H1 (cell line): ENCODE results near the gene WFDC5. TPM values are rescaled to one million over a fixed set of nuclear protein-coding genes. Genes with fewer than 3 reads are reported as not detected.

ENCODE experiments used
- CTCF ChIA-PET: fragments of 300-600 bp; sonication (Branson Sonifier 250); formaldehyde crosslinking; loops from one replicate; lab custom pipeline; 2021; ENCODE audit not compliant: partially characterized antibody; lab: Charles Lee
- POLR2A ChIA-PET: fragments of 300-600 bp; sonication (Branson Sonifier 250); formaldehyde crosslinking; loops from one replicate; lab custom pipeline; 2021; ENCODE audit warnings: inconsistent platforms; ENCODE audit not compliant: partially characterized antibody; lab: Charles Lee
- DNase-seq, 2 experiments: peaks; one replicate each; pipeline versions ENCODE4 v3.0.0 to v3.0.0-alpha.2; 2010 to 2022; ENCODE audit warnings: low spot score in 2 of 2, low read depth in 1 of 2, mixed read lengths in 1 of 2
- FAIRE-seq: peaks from 2 replicates; lab custom pipeline; 2011; peaks lifted over from hg19 to GRCh38; lab: Jason Lieb, UNC
- H2AFZ ChIP-seq: 2 replicates; pipeline ENCODE4 v1.8.1; 2012; ENCODE audit warnings: low read length, inconsistent platforms
- H2AK5ac ChIP-seq: 2 replicates; pipeline ENCODE4 v1.6.1; 2013; ENCODE audit warnings: low read depth, low read length
- H2BK120ac ChIP-seq: replicated peaks from 2 replicates; pipeline ENCODE3; 2013; ENCODE audit warnings: low read depth, low read length, inconsistent platforms
- H2BK12ac ChIP-seq: 2 replicates; pipeline ENCODE4 v1.6.1; 2013; ENCODE audit warnings: low read depth, low read length
- H2BK15ac ChIP-seq: 2 replicates; pipeline ENCODE4 v1.6.1; 2013; ENCODE audit warnings: low read length
- H2BK20ac ChIP-seq: 2 replicates; pipeline ENCODE4 v1.6.1; 2013; ENCODE audit warnings: low read length
- H2BK5ac ChIP-seq: 2 replicates; pipeline ENCODE4 v1.6.1; 2013; ENCODE audit warnings: low read depth, low read length
- H3K14ac ChIP-seq: 2 replicates; pipeline ENCODE4 v1.6.1; 2013; ENCODE audit warnings: inconsistent platforms; ENCODE audit not compliant: insufficient read length
- H3K18ac ChIP-seq: 2 replicates; pipeline ENCODE4 v1.6.1; 2013; ENCODE audit warnings: low read length; ENCODE audit errors: extremely low read depth
- H3K23ac ChIP-seq: 2 replicates; pipeline ENCODE4 v1.6.1; 2013; ENCODE audit warnings: inconsistent platforms; ENCODE audit not compliant: insufficient read length
- H3K23me2 ChIP-seq: 2 replicates; pipeline ENCODE4 v1.6.1; 2013; ENCODE audit warnings: low read depth, low read length
- H3K27ac ChIP-seq: 2 replicates; pipeline ENCODE4 v1.6.1; 2011; ENCODE audit warnings: low read depth, low read length, inconsistent platforms
- H3K27me3 ChIP-seq, 4 experiments: replicated peaks in 1 of 4; 1 replicate in 1 of 4; 2 replicates in 3 of 4; pipeline versions ENCODE4 v1.6.1 to v1.8.1; 2011 to 2013; ENCODE audit warnings: low read length in 3 of 4, mild to moderate bottlenecking in 3 of 4, inconsistent platforms in 2 of 4, mixed read lengths in 2 of 4, moderate library complexity in 1 of 4; ENCODE audit not compliant: control insufficient read depth in 3 of 4, insufficient read depth in 3 of 4; ENCODE audit errors: extremely low read depth in 1 of 4
- H3K36me3 ChIP-seq, 4 experiments: 2 replicates each; pipeline versions ENCODE4 v1.6.1 to v1.8.1; 2011 to 2013; ENCODE audit warnings: mild to moderate bottlenecking in 4 of 4, low read length in 3 of 4, moderate library complexity in 2 of 4, control low read depth in 1 of 4, inconsistent platforms in 1 of 4; ENCODE audit not compliant: insufficient read depth in 4 of 4, control insufficient read depth in 2 of 4
- H3K4ac ChIP-seq: replicated peaks from 2 replicates; pipeline ENCODE3; 2013; ENCODE audit warnings: low read length, low read depth, mixed read lengths, inconsistent platforms; ENCODE audit not compliant: insufficient read length
- H3K4me1 ChIP-seq, 4 experiments: replicated peaks in 1 of 4; 1 replicate in 1 of 4; 2 replicates in 3 of 4; pipeline versions ENCODE4 v1.6.1 to v1.8.1; 2011 to 2013; ENCODE audit warnings: low read length in 3 of 4, inconsistent platforms in 2 of 4, mixed read lengths in 1 of 4; ENCODE audit not compliant: insufficient read depth in 4 of 4, control insufficient read depth in 3 of 4
- H3K4me2 ChIP-seq, 2 experiments: 2 replicates each; pipeline versions ENCODE4 v1.6.1 to v1.8.1; 2011 to 2013; ENCODE audit warnings: low read depth in 2 of 2, low read length in 2 of 2, control low read depth in 1 of 2, inconsistent platforms in 1 of 2, mild to moderate bottlenecking in 1 of 2; ENCODE audit not compliant: insufficient read depth in 1 of 2
- H3K4me3 ChIP-seq, 4 experiments: fragments of 200-600, 300-600 bp in 1 of 4; sonication (generic), shearing (Covaris generic), sonication (Bioruptor Twin) in 1 of 4; 2 replicates each; pipeline versions ENCODE4 v1.5.1 to v1.8.1; 2011 to 2016; ENCODE audit warnings: low read length in 4 of 4, low read depth in 3 of 4, control low read depth in 2 of 4, inconsistent platforms in 2 of 4, mild to moderate bottlenecking in 2 of 4, mixed read lengths in 1 of 4, moderate library complexity in 1 of 4; ENCODE audit not compliant: insufficient read depth in 2 of 4; ENCODE audit errors: extremely low read depth in 1 of 4
- H3K56ac ChIP-seq: replicated peaks from 2 replicates; pipeline ENCODE3; 2013; ENCODE audit warnings: low read depth, mild to moderate bottlenecking, mixed read lengths, low read length, inconsistent platforms; ENCODE audit not compliant: insufficient read length
- H3K79me1 ChIP-seq: 2 replicates; pipeline ENCODE4 v1.6.1; 2013; ENCODE audit warnings: low read depth, low read length, control low read depth
- H3K79me2 ChIP-seq, 2 experiments: 2 replicates each; pipeline versions ENCODE4 v1.6.1 to v1.8.1; 2012 to 2013; ENCODE audit warnings: low read length in 2 of 2, mild to moderate bottlenecking in 2 of 2, inconsistent platforms in 1 of 2; ENCODE audit not compliant: insufficient read depth in 2 of 2, control insufficient read depth in 1 of 2
- H3K9ac ChIP-seq, 4 experiments: replicated peaks in 1 of 4; 1 replicate in 1 of 4; 2 replicates in 3 of 4; pipeline versions ENCODE4 v1.6.1 to v1.8.1; 2011 to 2013; ENCODE audit warnings: low read depth in 3 of 4, low read length in 3 of 4, control low read depth in 2 of 4, mild to moderate bottlenecking in 2 of 4, moderate library complexity in 2 of 4, inconsistent platforms in 1 of 4; ENCODE audit errors: extremely low read depth in 1 of 4
- H3K9me3 ChIP-seq, 2 experiments: 2 replicates each; pipeline versions ENCODE4 v1.6.1 to v1.8.1; 2012 to 2013; ENCODE audit warnings: mild to moderate bottlenecking in 2 of 2, moderate library complexity in 2 of 2, control low read depth in 1 of 2, inconsistent platforms in 1 of 2, low read depth in 1 of 2, low read length in 1 of 2, mixed read lengths in 1 of 2; ENCODE audit not compliant: insufficient read depth in 2 of 2
- H4K20me1 ChIP-seq, 2 experiments: replicated peaks in 1 of 2; 2 replicates each; pipeline versions ENCODE3 to v1.8.1; 2011 to 2013; ENCODE audit warnings: inconsistent platforms in 2 of 2, low read length in 2 of 2, mild to moderate bottlenecking in 1 of 2; ENCODE audit not compliant: insufficient read depth in 2 of 2, control insufficient read depth in 1 of 2
- H4K5ac ChIP-seq: 2 replicates; pipeline ENCODE4 v1.6.1; 2013; ENCODE audit warnings: low read length, low read depth, mixed read lengths, inconsistent platforms; ENCODE audit not compliant: insufficient read length
- H4K8ac ChIP-seq: 2 replicates; pipeline ENCODE4 v1.8.0; 2013; ENCODE audit warnings: mild to moderate bottlenecking, moderate library complexity, low read length, inconsistent platforms; ENCODE audit not compliant: insufficient read depth; ENCODE audit errors: extremely low read depth
- H4K91ac ChIP-seq: replicated peaks from 2 replicates; pipeline ENCODE3; 2013; ENCODE audit warnings: low read length, mixed read lengths, inconsistent platforms; ENCODE audit not compliant: insufficient read length
- ASH2L ChIP-seq: fragments of 200-600, 300-600 bp; sonication (generic); IDR thresholded peaks from one replicate; pipeline ENCODE4 v1.7.1; 2017; ENCODE audit warnings: low read length
- BCL11A ChIP-seq, 2 experiments: IDR thresholded peaks; one replicate each; pipeline ENCODE4 v1.6.1; 2011; ENCODE audit warnings: low read depth in 2 of 2, low read length in 2 of 2, mild to moderate bottlenecking in 2 of 2
- CREB1 ChIP-seq: IDR thresholded peaks from 2 replicates; pipeline ENCODE4 v1.6.1; 2012; ENCODE audit warnings: inconsistent platforms
- E2F6 ChIP-seq: IDR thresholded peaks from 2 replicates; pipeline ENCODE4 v1.6.1; 2012; ENCODE audit warnings: inconsistent platforms
- EZH2 ChIP-seq: fragments of 200-600 bp; sonication (generic); IDR thresholded peaks from 2 replicates; pipeline ENCODE4 v1.7.1; 2012; ENCODE audit warnings: low read depth, mild to moderate bottlenecking, moderate library complexity, low read length, inconsistent platforms; ENCODE audit not compliant: severe bottlenecking
- HDAC2 ChIP-seq, 2 experiments: fragments of 300-600 bp in 1 of 2; sonication (generic) in 1 of 2; IDR thresholded peaks; 2 replicates each; pipeline ENCODE4 v1.6.1; 2011 to 2012; ENCODE audit warnings: low read depth in 2 of 2, low read length in 2 of 2, mild to moderate bottlenecking in 2 of 2, moderate library complexity in 2 of 2, borderline replicate concordance in 1 of 2, inconsistent platforms in 1 of 2
- JUN ChIP-seq: IDR thresholded peaks from 2 replicates; pipeline ENCODE4 v1.6.1; 2011; ENCODE audit warnings: low read depth, mild to moderate bottlenecking, improper control_type of control experiment, low read length
- KDM5A ChIP-seq: fragments of 200-600 bp; IDR thresholded peaks from 2 replicates; pipeline ENCODE4 v1.7.1; 2012; ENCODE audit warnings: mild to moderate bottlenecking, low read length, inconsistent platforms, mixed read lengths
- NRF1 ChIP-seq: IDR thresholded peaks from 2 replicates; pipeline ENCODE4 v1.6.1; 2011; ENCODE audit warnings: mild to moderate bottlenecking, low read depth, low read length, improper control_type of control experiment
- PHF8 ChIP-seq: fragments of 200-600 bp; sonication (generic); conservative IDR thresholded peaks from 2 replicates; pipeline ENCODE4 v1.7.1; 2012; ENCODE audit warnings: low read depth, mild to moderate bottlenecking, inconsistent platforms, low read length, moderate library complexity
- SP2 ChIP-seq: IDR thresholded peaks from 2 replicates; pipeline ENCODE4 v1.6.1; 2012; ENCODE audit warnings: mild to moderate bottlenecking, low read length, inconsistent platforms
- SP4 ChIP-seq: IDR thresholded peaks from 2 replicates; pipeline ENCODE4 v1.6.1; 2012; ENCODE audit warnings: low read length, inconsistent platforms
- SRF ChIP-seq: IDR thresholded peaks from 2 replicates; pipeline ENCODE4 v1.6.1; 2011; ENCODE audit warnings: mild to moderate bottlenecking, low read depth, low read length, moderate library complexity
- YY1 ChIP-seq: IDR thresholded peaks from 2 replicates; pipeline ENCODE4 v1.6.1; 2011; ENCODE audit warnings: low read depth, mild to moderate bottlenecking, low read length
- WGBS, 2 experiments: shearing (Covaris generic) in 1 of 2; methylation state at CpG; one replicate each; pipeline versions ENCODE4 v1.1.6 to v1.1.7; 2013 to 2015; ENCODE audit warnings: low lambda C conversion rate in 2 of 2, mixed read lengths in 2 of 2, inconsistent platforms in 1 of 2, low coverage in 1 of 2, missing lambda C conversion rate in 1 of 2; ENCODE audit not compliant: insufficient replicate concordance in 2 of 2, insufficient coverage in 1 of 2, insufficient read length in 1 of 2; ENCODE audit errors: extremely low coverage in 1 of 2, missing lambda C conversion rate in 1 of 2; 5-methylcytosine and 5-hydroxymethylcytosine counted together
- polyA plus RNA-seq, 7 experiments: library from polyadenylated mRNA; depleted of rRNA in 3 of 7; stranded (reverse) in 5 of 7; unstranded in 2 of 7; fragments of >200 nt in 5 of 7; fragments of 200-250 nt in 2 of 7; gene quantifications; 1 replicate in 5 of 7; 2 replicates in 1 of 7; 4 replicates in 1 of 7; pipeline versions ENCODE4 v1.2.1 to v1.2.3, GENCODE V29; 2011 to 2013; ENCODE audit warnings: missing spikeins in 2 of 7, mixed read lengths in 2 of 7
- total RNA-seq: library from RNA; stranded (reverse); fragmentation: NEBNext Ultra II Directional; extraction: Animal tissue kit (Norgen Biotek cat#: 25700); gene quantifications from 2 replicates; pipeline ENCODE4 v1.2.1, GENCODE V29; 2021

WFDC5 gene
- total and polyA plus RNA-seq, 2 of the 8 experiments (the other 6 are each of a cell fraction or from before 2014, with no cell fraction given): not detected

- Histone ChIP-seq H4K5ac (no peak overlapping the region), H3K79me1 (no peaks in the 10 kb centered on the region), H2BK20ac (no peak overlapping the region), H3K27me3 (no peaks in the 10 kb centered on the region), H3K4me3 (no peak overlapping the region), H3K4me1 (peaks cover 0 to 2% (median 0%) of the 10 kb centered on the region in 4 experiments; a peak in 1 of 7 replicates), H3K36me3 (no peaks in the 10 kb centered on the region), H3K9me3 (no peaks in the 10 kb centered on the region; a peak in 1 of 4 replicates), H3K27ac (no peak overlapping the region), H2BK12ac (no peak overlapping the region), H2BK15ac (no peak overlapping the region), H3K23me2 (no peaks in the 10 kb centered on the region), H3K9ac (no peak overlapping the region), H2BK120ac (no peak overlapping the region), H4K8ac (no peak overlapping the region), H4K91ac (no peak overlapping the region), H3K14ac (no peak overlapping the region), H2BK5ac (no peak overlapping the region), H3K4ac (no peak overlapping the region), H3K79me2 (peaks cover 0 to under 1% of the 10 kb centered on the region in 2 experiments; a peak in 1 of 4 replicates), H3K23ac (no peak overlapping the region), H3K56ac (no peak overlapping the region), H3K4me2 (no peak overlapping the region), H2AFZ (no peak overlapping the region), H4K20me1 (no peaks in the 10 kb centered on the region), H3K18ac (no peak overlapping the region), H2AK5ac (no peak overlapping the region)
- CTCF ChIA-PET: interaction anchor here (1.1 to 1.9 kb wide), 4 partner anchors 11 to 52 kb away, joined by 3 to 11 read pairs (median 4); no protein-coding TSS in a partner anchor
- FAIRE-seq (no peak), DNase-seq (no peak)
- POLR2A ChIA-PET: interaction anchor here (0.9 kb wide), 1 partner anchor 32 kb away, joined by 3 read pairs; no protein-coding TSS in a partner anchor
- WGBS, 2 experiments: 87% methylated on average over 4 of the region's 4 CpGs; no CpG with 5 or more reads in 1 of the 2 experiments
- TF ChIP-seq HDAC2 (IDR thresholded peaks at IDR 0.05; ENCODE audit: borderline replicate concordance in 1 of 2, low read depth in 2 of 2, low read length in 2 of 2) (no peak), NRF1 (no peak), ASH2L (no peak), SRF (no peak), EZH2 (no peak), CREB1 (no peak), KDM5A (no peak), SP4 (no peak), YY1 (no peak), JUN (no peak), PHF8 (no peak), E2F6 (no peak), BCL11A (IDR thresholded peaks at IDR 0.05; ENCODE audit: low read depth in 2 of 2, low read length in 2 of 2) (no peak), SP2 (no peak)
Measured at GRCh38 chr20:45060294-45060693, 54.7 kb downstream of the WFDC5 start.
